HG02798 (cell line): ENCODE results near the gene MDM1.

Experiments used
- ATAC-seq: cut with Tn5 transposase; IDR thresholded peaks from one replicate; pipeline ENCODE4 v1.9.1; 2021; ENCODE audit warnings: mild to moderate bottlenecking; ENCODE audit not compliant: unreplicated experiment, poor library complexity

Gene MDM1

DNA sequence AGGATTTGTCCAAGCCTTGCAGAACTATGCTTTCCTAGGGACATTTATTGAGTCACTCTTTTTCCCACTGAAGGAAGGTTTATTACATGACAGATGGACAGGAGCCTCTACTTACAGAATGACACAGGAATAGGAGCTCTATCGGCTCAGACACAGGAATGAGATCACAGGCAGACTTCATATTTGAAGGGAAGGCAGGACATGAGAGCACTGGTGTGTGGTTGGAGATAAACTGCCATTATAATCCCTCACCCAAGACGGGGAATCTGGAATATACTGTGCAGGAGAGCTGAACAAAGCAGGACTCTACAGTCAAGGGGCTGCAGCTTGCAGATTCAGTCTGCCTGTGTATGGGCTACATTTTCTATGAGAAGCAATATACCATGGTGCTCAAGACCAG, 51.9 kb downstream of the MDM1 start:
- no peak for ATAC-seq

DNA sequence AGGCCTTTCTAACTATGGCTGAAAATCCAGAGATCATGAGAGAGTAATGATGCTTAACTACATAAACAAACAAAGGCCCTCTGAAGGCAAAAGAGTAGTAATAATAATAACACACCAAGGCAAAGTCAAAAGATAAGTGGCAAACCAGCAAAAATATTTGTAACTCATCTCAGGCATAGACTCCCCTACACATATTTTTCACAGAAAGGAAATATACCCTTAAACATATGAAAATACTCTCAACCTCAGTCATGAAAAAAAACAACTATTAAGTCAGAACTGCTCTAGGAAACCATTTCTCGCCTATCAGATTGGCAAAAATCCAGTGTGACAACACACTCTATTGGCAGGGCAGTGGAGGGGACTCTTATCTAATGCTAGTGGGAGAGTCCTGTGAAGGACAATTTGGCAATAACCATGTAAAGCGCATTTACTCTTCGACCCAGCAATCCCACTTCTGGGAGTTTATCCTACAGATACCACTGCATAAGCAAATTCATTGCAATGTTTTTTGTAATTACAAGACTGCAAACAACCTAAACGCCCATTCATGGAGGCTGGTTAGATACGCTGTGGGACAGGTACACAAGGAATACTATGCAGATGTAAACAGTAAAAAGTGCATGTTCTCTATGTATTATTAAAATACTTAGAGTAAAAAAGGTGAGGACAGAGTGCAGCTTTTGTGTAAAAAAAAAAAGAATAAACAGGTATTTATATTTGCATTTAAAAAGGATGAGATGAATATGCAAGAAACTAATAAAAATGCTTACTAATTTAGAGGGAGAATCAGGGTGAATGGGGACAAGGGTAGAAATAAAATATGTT, 52.7 kb downstream of the MDM1 start:
- no peak for ATAC-seq

DNA sequence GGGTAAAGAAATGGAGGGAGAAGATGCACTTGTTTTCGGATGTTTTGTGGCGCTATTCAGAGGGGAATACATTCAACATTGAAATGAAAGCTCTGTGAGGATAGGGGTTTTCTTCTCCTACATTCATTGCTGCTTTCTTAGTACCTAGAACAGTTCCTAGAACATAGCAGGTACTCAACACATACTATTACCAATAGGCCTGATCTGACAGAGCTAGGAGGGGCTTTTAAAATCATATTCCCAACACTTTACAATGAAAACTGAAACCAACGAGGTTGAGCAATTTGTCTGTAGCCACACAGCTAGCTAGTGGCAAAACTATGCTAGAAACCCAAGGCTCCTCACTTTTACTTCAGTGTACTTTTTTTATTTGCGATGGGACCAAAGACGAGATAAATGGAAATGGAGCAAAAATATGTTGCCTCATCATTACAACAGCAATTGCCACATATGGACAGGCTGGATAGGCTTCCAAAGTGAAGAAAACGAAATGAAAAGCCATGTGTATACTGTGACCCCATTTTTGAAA, 55.7 kb downstream of the MDM1 start:
- no peak for ATAC-seq

DNA sequence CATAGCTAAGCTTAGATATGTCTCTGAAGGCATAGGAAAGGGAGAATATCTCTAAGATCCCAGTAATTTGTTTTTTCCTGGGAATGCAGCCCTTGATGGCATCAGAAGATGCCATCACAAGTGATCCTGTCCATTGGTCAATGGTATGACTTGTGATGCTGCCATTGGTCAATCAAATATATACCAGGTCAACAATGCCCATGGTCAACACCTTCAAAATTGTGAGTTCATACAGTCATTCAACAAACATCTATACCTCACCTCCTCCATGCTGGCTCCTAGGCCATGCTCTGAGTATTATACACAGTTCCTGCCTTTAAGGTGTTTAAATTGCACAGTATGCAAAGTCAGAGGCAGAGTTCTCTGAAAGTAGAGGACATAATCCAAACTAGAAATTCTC, 59.4 kb downstream of the MDM1 start:
- no peak for ATAC-seq

DNA sequence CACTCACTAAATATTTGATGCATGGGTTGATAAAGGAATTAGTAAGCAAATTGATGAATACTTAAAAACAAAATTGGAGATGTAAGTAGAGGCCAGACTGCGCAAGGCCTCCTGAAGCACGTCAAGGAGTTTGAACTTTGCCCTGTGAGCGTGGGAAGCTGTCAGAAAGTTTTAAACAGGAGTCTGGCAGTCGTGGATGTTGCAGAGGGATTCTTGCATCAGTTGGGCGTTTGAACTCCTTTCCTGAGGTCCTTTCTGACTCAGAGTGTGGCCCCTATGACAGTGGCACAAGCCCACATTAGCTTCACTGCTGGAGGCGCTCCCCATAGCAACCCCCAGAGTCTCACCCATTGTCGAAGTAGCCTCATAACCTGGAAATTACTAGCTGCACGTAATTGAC, 60.8 kb downstream of the MDM1 start:
- ATAC-seq: no peak

DNA sequence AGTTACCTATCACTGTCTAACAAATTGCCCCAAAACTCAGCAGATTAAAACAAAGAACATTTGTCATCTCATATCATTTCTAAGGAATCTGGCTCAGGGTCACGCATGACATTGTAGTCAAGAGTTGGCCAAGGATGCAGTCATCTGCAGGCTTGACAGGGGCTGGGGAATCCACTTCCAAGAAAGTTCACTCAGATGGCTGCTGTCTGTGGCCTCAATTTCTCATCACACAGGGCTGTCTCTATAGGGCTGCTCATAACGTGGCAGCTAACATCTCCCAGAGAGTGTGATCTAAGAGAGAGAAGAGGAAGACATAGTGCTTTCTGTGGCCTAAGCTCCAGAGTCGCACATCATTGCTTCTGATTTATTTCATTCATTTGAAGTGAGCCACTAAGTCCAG, 61.8 kb downstream of the MDM1 start:
- ATAC-seq: no peak

DNA sequence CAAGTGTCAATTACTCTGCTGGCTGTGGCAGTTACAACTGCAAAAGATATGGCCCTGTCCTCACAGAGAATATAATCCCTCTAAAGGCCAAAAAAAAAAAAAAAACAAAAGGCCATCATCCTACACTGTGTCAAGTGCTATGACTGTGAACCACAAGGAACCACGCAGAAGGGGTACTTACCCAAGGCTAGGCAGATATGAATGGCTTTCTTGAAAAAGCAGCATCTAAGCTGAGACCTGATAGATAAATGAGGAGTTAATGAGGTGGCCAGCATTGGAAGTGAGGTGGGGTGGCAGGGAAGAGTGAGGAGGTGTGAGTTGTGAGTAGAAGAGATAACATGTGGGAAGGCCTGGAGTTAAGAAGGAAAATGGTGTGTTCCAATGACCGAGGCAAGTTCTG, 62.4 kb downstream of the MDM1 start:
- no peak for ATAC-seq

DNA sequence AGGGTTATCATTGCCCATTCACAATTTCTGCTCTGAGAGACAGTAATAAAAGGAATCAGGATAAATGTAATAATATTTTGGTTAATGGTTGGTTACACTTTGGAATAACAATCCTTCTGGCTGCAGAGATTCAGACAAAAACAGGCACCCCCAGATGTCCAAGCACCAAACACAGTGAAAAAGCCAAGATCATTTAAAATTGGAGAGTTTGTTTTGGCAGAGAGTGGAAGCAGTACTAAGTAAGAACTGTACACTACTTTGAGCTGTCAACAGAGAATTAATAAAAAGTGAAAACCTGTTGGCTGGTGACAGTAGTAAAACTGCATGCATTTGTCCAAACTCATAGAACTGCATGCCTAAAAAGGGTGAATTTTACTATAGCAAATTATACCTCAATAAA, 63.2 kb downstream of the MDM1 start:
- ATAC-seq: no peak

DNA sequence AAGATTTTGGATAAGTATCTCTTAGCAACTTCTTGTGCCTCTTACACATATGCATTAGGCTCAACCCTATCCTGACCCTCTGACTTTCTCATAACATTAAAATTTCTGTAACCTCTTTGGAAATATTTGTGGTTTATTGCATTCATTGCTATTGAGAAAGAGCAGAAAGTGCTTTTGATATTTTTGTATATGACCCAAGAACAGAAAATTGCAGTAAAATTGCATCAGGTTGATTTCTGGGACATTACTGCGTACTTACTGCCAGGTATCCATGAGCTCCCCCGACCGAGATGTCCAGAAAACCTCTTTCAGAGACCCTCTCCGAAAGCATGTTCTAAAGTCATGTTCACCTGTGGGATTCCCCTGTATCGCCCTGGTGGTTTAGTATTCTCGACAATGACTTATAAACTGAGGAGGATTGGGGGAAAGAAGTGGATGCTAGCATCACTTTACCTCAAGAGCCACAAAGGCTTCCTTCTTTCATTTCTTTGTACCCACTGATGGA, 64.2 kb downstream of the MDM1 start:
- no peak for ATAC-seq

DNA sequence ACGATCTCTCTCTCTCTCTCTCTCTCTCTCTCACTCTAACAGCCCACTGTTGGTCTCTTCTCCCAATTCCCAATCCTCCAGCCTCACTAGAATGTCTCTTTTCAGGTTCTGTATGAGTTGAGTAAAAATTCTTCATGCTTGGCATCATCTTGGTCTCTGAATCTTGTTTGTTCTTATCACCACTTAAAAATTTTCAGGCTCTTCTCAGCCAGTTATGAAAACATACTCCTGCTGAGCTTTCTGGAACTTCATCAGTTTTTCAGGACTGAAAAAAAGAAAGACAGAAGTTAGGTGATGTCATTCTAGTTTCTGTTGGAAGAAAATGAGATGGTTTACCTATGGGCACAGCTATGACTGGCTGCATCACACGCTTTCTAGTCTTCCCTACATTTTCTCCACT, 67.3 kb downstream of the MDM1 start:
- no peak for ATAC-seq

DNA sequence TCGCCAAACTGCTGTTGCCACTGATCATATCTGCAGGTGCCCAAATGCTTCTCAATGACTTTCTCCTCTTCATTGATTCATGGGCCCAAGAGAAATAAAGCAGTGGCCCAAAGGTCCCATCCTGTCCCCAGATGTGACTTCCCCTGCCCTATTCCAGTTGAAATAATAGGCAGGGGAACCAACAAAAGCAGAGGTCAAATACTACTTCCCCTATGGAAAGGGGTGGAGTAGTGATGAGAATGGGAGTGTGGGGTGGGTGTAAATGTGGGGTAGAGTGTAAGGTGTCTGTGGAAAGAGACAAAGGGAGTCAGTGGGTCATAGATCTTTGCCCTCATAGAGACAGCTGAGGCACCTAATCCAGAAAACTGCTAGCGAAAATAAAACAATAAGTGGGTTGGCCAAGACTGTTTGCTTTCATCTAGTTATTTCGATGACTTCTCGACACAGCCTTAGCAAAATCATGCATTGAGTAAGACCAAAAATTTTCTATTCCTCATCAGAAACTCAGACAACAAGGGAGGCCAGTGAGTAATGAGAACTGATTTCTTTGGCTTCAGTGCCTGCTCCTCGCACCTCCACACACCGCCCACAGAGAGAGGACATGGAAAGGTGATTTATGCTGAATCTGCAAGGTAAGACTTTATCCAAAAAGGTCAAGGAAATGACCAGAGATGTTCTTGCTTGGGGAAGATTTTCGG, 67.9 kb downstream of the MDM1 start:
- no peak for ATAC-seq

DNA sequence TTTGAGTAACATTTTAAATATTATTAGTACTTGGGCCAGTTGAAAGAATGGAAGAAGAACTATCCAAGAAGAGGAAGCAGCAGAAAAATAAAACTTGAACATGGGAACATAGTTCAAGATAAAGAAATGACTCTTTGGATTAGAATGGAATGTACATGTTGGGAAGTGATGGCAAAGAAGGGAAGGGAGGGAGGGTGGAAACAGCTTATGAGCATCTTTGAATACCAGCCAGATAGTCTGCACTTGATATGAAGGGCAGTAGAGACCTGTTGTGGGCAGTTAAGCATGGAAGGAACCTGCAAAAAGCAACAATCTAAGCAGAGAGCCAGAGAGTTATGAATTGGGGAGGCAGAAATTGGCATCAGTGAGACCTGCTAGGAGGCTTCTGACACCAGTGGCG, 68.8 kb downstream of the MDM1 start:
- ATAC-seq: no peak

DNA sequence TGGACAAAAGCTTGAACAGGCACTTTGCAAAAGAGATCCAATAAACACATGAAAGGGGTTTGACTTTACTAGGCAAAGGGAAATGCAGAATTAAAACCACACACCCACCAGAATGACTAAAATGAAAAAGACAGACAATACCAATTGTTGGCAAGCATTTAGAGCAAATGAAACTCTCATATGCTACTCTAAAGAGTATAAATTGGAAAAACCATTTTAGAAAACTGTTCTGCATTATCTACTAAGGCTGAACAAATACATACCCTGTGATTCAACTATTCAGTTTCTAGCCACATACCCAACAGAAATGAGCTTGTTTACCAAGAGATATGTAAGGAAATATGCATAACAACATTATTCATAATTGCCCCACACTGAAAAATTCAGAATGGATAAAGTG, 70.3 kb downstream of the MDM1 start:
- no peak for ATAC-seq

DNA sequence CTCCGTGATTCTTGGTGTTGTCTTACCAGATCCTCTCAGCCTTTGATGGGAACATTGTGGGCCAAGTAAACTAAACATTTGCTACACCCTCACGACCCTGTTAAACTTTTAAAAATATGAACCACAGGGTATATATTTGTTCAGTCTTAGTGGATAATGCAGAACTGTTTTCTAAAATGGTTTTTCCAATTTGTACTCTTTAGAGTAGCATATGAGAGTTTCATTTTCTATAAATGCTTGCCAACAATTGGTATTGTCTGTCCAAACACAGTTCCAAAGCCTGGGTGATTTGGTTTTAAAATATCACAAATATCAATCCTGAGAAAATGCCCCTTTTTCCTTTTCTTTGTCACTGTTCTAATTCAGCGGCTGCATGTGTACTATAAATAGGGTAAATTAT, 72.0 kb downstream of the MDM1 start:
- ATAC-seq: no peak

DNA sequence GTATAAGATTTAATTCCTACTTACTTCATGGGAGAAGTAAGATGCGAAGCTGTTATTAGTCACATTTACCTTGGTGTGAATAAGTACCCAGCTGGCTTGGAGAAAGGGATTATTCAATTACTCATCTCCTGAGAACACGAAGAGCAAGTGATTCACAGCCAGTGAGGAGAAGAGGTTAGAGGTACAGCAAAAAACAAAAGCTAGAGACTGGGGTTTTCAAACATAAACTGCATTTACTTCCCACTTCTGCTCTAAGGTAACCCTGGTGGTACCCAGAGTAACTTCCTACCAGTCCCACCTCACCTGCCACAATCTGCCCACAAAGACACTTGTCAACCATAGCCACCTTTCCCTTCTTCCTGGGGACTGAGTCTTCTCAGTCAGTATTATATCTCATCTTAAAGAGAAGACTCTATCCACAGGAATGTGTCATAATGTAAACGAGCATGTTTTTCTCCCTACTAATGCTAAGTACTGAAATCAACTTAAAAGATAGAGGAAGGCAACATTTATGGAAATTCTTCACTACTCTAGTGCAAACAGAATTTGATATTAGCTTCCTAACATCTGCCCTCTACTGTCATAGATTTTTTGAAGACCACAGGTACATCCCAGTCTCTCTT, 72.7 kb downstream of the MDM1 start:
- ATAC-seq: no peak

DNA sequence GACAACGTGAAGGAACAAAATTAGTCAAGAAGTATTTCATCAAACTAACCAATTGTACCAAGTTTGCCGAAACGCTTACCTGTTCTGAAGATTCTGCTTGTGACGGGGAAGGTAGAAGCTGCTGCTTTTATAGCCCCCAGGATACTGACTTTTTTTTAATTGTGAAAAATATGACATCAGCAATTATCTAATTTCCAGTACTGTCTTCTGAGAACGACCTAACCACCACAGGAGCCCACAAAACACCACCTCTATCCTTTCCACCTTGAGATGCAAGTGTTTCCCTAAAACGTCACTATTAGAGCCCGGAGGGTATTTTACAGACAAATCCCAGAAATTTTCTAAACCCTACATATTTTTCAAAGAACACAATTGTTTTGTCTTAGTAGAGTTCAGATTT, 78.7 kb downstream of the MDM1 start, which contains the start of gene IL22:
TSS of gene IL22 (minus strand) at position 101 of the 400 bp plus-strand sequence. CDS start 156 bp downstream, outside the sequence.
- ATAC-seq: no peak

DNA sequence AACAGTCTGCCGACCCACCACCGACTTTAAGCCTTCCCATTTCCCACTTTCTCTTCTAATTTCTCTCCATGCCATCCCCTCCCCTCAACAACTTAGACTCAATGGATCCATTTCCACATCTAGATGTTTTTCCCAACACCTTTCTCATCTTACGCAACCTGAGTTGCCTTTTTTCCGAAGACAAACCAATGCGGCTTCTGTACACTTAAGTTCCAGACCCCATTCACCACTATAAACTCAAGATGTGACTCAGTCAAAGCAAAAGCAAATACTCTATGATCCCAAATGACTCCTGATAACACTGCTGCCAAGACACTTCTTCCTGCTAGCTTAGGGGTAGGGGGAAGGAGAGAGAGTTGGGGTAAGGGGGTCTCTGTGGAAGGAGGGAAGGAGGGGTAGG, 80.1 kb downstream of the MDM1 start:
- ATAC-seq: no peak

DNA sequence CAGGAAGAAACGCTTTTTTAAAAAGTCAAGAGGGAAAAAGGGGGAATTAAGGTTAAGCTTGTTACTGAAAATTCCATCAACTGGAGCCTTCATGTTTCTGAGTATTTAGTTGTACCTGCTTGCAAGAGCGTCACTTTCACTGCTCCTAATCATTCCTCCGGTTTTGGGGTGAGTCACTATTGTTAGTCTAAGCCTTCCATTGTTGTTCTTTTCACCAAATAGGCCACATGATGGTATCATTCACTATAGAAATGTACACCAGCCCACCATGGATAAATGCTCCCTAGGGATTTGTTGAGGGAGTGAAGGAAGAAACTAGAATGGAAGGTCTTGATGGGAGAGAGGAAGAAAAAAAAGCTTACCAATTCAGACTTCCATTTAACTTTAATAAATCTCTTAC, 81.7 kb downstream of the MDM1 start:
- ATAC-seq: no peak

DNA sequence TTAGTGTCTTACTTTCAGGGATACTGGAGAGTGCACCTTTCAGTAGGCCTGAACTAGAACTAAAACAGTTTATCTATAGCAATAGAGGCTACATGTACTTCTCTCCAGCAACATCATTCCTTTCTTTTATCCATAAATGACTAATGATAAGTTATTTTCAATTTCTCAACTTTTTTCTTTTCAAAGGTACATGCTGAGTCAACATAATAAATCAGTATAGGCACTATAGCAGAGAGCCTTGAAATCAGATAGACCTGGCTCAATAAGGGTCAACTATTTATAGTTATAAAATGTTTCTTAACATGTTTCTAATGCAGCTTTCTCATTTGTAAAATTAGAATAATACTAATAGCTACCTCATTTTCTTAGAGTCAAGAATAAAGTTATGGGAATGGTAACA, 84.4 kb downstream of the MDM1 start:
- ATAC-seq: no peak

DNA sequence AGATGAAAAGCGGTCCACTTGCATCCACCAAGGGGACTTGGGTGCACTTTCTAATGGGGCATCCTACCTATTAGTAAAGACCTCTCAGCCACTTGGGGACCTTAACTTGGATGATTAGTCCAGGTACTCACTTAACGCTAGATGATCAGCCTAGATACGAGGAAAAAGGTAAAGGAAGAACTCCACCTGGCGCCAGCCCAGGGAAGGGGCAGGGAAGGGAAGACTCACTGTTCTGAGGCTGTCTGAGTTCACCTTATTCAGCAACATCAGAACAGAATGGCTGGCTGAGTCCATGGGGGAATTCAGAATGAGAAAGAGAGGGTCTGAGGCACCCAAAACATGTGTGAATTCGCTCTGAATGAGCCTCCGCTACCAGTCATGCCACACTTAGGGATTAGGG, 85.8 kb downstream of the MDM1 start:
- no peak for ATAC-seq
